CD4-positive, alpha-beta memory T cell (primary cell): ENCODE measurements around the gene TMEM9. TPM values are rescaled to one million over a fixed set of nuclear protein-coding genes. Genes with fewer than 3 reads are reported as not detected.
A peak's percentile ranks its signal among the peaks of the same experiment; 100 is the strongest.

Experiments
- CTCF ChIA-PET: fragments of 350-600 bp; sonication (Branson Sonifier 250); formaldehyde crosslinking; loops from one replicate; lab custom pipeline; 2021; ENCODE audit warnings: inconsistent platforms; ENCODE audit not compliant: partially characterized antibody; lab: Charles Lee
- POLR2A ChIA-PET: fragments of 350-600 bp; sonication (Branson Sonifier 250); formaldehyde crosslinking; loops from one replicate; lab custom pipeline; 2021; ENCODE audit not compliant: partially characterized antibody; lab: Charles Lee
- DNase-seq, 5 donors: peaks; one replicate each; pipeline versions ENCODE4 v3.0.0 to v3.0.0-alpha.2; 2020 to 2022; ENCODE audit warnings: mixed read lengths in 1 of 5
- H3K27ac ChIP-seq: one replicate; pipeline ENCODE4 v1.7.0; 2013; ENCODE audit warnings: low read depth, low read length
- H3K27me3 ChIP-seq: 2 replicates; pipeline ENCODE4 v1.7.0; 2013; ENCODE audit warnings: mild to moderate bottlenecking, low read length, moderate library complexity; ENCODE audit not compliant: insufficient read depth
- H3K36me3 ChIP-seq: 2 replicates; pipeline ENCODE4 v1.7.0; 2013; ENCODE audit warnings: mild to moderate bottlenecking, low read length, moderate library complexity; ENCODE audit not compliant: insufficient read depth
- H3K4me1 ChIP-seq: 2 replicates; pipeline ENCODE4 v1.7.0; 2013; ENCODE audit warnings: mild to moderate bottlenecking, low read length, moderate library complexity; ENCODE audit not compliant: insufficient read depth
- H3K4me3 ChIP-seq, 2 donors: one replicate each; pipeline ENCODE4 v1.7.0; 2013; ENCODE audit warnings: low read length in 2 of 2, mild to moderate bottlenecking in 1 of 2
- H3K9me3 ChIP-seq, 2 donors: one replicate each; pipeline ENCODE4 v1.7.0; 2013; ENCODE audit warnings: low read length in 2 of 2, control low read depth in 1 of 2; ENCODE audit not compliant: control insufficient read depth in 1 of 2
- H3K27ac Mint-ChIP-seq, 7 donors: one replicate each; pipeline ENCODE4 v1.8.0; 2020 to 2021; ENCODE audit warnings: mixed read lengths in 7 of 7, mild to moderate bottlenecking in 6 of 7, inconsistent platforms in 3 of 7, moderate library complexity in 3 of 7
- H3K27me3 Mint-ChIP-seq, 2 donors: one replicate each; pipeline ENCODE4 v1.8.0; 2020 to 2021; ENCODE audit warnings: mixed read lengths in 2 of 2
- H3K36me3 Mint-ChIP-seq, 2 donors: one replicate each; pipeline ENCODE4 v1.8.0; 2020 to 2021; ENCODE audit warnings: mixed read lengths in 2 of 2, inconsistent platforms in 1 of 2, mild to moderate bottlenecking in 1 of 2
- H3K4me1 Mint-ChIP-seq, 4 donors: one replicate each; pipeline ENCODE4 v1.8.0; 2020 to 2021; ENCODE audit warnings: mixed read lengths in 4 of 4, mild to moderate bottlenecking in 1 of 4
- H3K4me3 Mint-ChIP-seq, 8 donors: one replicate each; pipeline ENCODE4 v1.8.0; 2020 to 2021; ENCODE audit warnings: mixed read lengths in 8 of 8, mild to moderate bottlenecking in 7 of 8, moderate library complexity in 6 of 8, inconsistent platforms in 3 of 8
- H3K9me3 Mint-ChIP-seq, 8 donors: one replicate each; pipeline ENCODE4 v1.8.0; 2020 to 2021; ENCODE audit warnings: mixed read lengths in 8 of 8, mild to moderate bottlenecking in 5 of 8, inconsistent platforms in 3 of 8, moderate library complexity in 1 of 8
- intact Hi-C: fragments of 100-400 bp; cut with micrococcal nuclease; formaldehyde crosslinking; loops from one replicate; pipeline ENCODE4 v1.15.1; 2023
- polyA plus RNA-seq, 2 donors: library from polyadenylated mRNA; unstranded; fragments of 300-500 nt; fragmentation: Illumina TruSeq; gene quantifications; one replicate each; pipeline ENCODE4 v1.2.3, GENCODE V29; 2021
- total RNA-seq, 2 experiments: library from RNA; stranded (reverse); gene quantifications; one replicate each; pipeline ENCODE4 v1.2.3, GENCODE V29; 2021

TMEM9 gene
- total and polyA plus RNA-seq, 4 experiments from 2014 or later = 20.6 to 64.3 (median 23.3) TPM

- peaks cover 10% of the 10 kb centered on the region for H3K4me1 ChIP-seq
- H3K4me1 Mint-ChIP-seq = peaks cover 2 to 22% (median 10%) of the 10 kb centered on the region in 4 donors
- H3K27ac Mint-ChIP-seq = peak overlapping the region in 2 of 7 donors; percentile 22 to 79
- H3K36me3 Mint-ChIP-seq = no peaks in the 10 kb centered on the region
- H3K4me3 ChIP-seq = no peak overlapping the region
- no peaks in the 10 kb centered on the region for H3K27me3 Mint-ChIP-seq
- H3K4me3 Mint-ChIP-seq = peak overlapping the region in 7 of 8 donors; percentile 36 to 73 (median 54)
- CTCF ChIA-PET = interaction anchor here (0.7 to 4.0 kb wide), 10 partner anchors 10 to 990 kb away, joined by 3 to 57 read pairs (median 9); partner anchors contain the start of gene TMEM9
- POLR2A ChIA-PET = no interaction called here
- H3K9me3 ChIP-seq = no peaks in the 10 kb centered on the region
- H3K9me3 Mint-ChIP-seq = no peaks in the 10 kb centered on the region
- H3K27ac ChIP-seq = no peak overlapping the region
- intact Hi-C loops = loop anchor here (10.0 kb wide), 2 partner anchors 488 to 558 kb away; partner anchors contain the start of gene KIF14
- DNase-seq = no peak
- no peaks in the 10 kb centered on the region for H3K36me3 ChIP-seq
- no peaks in the 10 kb centered on the region for H3K27me3 ChIP-seq
Measured at GRCh38 chr1:201112926-201113325, 41.3 kb downstream of the TMEM9 start.

GRCh38 chr1:201112173-201112731 lies 42.0 kb downstream of the TMEM9 start, which contains the start of gene CACNA1S:
TSS of gene CACNA1S (minus strand) at chr1:201112426. CDS start at chr1:201112339, 87 bp downstream.
- CTCF ChIA-PET = interaction anchor here (0.6 to 4.0 kb wide), 4 partner anchors 27 to 173 kb away, joined by 3 to 57 read pairs (median 24); no protein-coding TSS in a partner anchor
- Mint-ChIP-seq H3K27me3 (no peaks in the 10 kb centered on the region), H3K4me3 (peak within 1 kb of the TSS in 7 of 8 donors; percentile 36 to 73 (median 54)), H3K36me3 (no peaks in the 10 kb centered on the region), H3K9me3 (no peaks in the 10 kb centered on the region), H3K27ac (peak within 1 kb of the TSS in 3 of 7 donors; percentile 22 to 79 (median 74)), H3K4me1 (peaks cover 2 to 22% (median 10%) of the 10 kb centered on the region in 4 donors)
- peaks cover 10% of the 10 kb centered on the region for H3K4me1 ChIP-seq
- no peak for DNase-seq
- H3K9me3 ChIP-seq = no peaks in the 10 kb centered on the region
- no peak within 1 kb of the TSS for H3K4me3 ChIP-seq
- no peak within 1 kb of the TSS for H3K27ac ChIP-seq
- POLR2A ChIA-PET = no interaction called here
- intact Hi-C loops = loop anchor here (10.0 kb wide), 2 partner anchors 487 to 557 kb away; partner anchors contain the start of gene KIF14
- no peaks in the 10 kb centered on the region for H3K36me3 ChIP-seq
- H3K27me3 ChIP-seq = no peaks in the 10 kb centered on the region

- no peak for DNase-seq
- H3K36me3 Mint-ChIP-seq = no peaks in the 10 kb centered on the region
- no peak overlapping the region for H3K4me3 ChIP-seq
- peaks cover 10% of the 10 kb centered on the region for H3K4me1 ChIP-seq
- no peak overlapping the region for H3K4me3 Mint-ChIP-seq
- no peak overlapping the region for H3K27ac Mint-ChIP-seq
- POLR2A ChIA-PET = no interaction called here
- peaks cover 2 to 20% (median 10%) of the 10 kb centered on the region in 4 donors for H3K4me1 Mint-ChIP-seq
- no peak overlapping the region for H3K27ac ChIP-seq
- no peaks in the 10 kb centered on the region for H3K27me3 Mint-ChIP-seq
- CTCF ChIA-PET = interaction anchor here (0.6 to 4.0 kb wide), 3 partner anchors 27 to 173 kb away, joined by 3 to 57 read pairs (median 3); no protein-coding TSS in a partner anchor
- no peaks in the 10 kb centered on the region for H3K9me3 ChIP-seq
- H3K9me3 Mint-ChIP-seq = no peaks in the 10 kb centered on the region
- intact Hi-C loops = loop anchor here (10.0 kb wide), 2 partner anchors 487 to 557 kb away; partner anchors contain the start of gene KIF14
- no peaks in the 10 kb centered on the region for H3K27me3 ChIP-seq
- H3K36me3 ChIP-seq = no peaks in the 10 kb centered on the region
Measured at GRCh38 chr1:201111672-201112071, 42.6 kb downstream of the TMEM9 start.

GRCh38 chr1:201111156-201111555 lies 43.1 kb downstream of the TMEM9 start:
- intact Hi-C loops = loop anchor here (10.0 kb wide), 2 partner anchors 486 to 556 kb away; partner anchors contain the start of gene KIF14
- POLR2A ChIA-PET = no interaction called here
- H3K27ac ChIP-seq = no peak overlapping the region
- Mint-ChIP-seq H3K27ac (peak overlapping the region in 2 of 7 donors; percentile 6 to 74), H3K27me3 (no peaks in the 10 kb centered on the region), H3K9me3 (no peaks in the 10 kb centered on the region), H3K36me3 (no peaks in the 10 kb centered on the region), H3K4me1 (peaks cover 2 to 15% (median 9%) of the 10 kb centered on the region in 4 donors), H3K4me3 (no peak overlapping the region)
- H3K36me3 ChIP-seq = no peaks in the 10 kb centered on the region
- DNase-seq = no peak
- CTCF ChIA-PET = interaction anchor here (0.7 to 4.0 kb wide), 2 partner anchors 9 to 26 kb away, joined by 3 to 57 read pairs; no protein-coding TSS in a partner anchor
- no peaks in the 10 kb centered on the region for H3K27me3 ChIP-seq
- no peak overlapping the region for H3K4me3 ChIP-seq
- peaks cover 10% of the 10 kb centered on the region for H3K4me1 ChIP-seq
- no peaks in the 10 kb centered on the region for H3K9me3 ChIP-seq

- Histone ChIP-seq H3K4me3 (no peak overlapping the region), H3K27me3 (no peaks in the 10 kb centered on the region), H3K27ac (no peak overlapping the region), H3K9me3 (no peaks in the 10 kb centered on the region), H3K36me3 (no peaks in the 10 kb centered on the region), H3K4me1 (peaks cover 7% of the 10 kb centered on the region)
- POLR2A ChIA-PET = no interaction called here
- no peak for DNase-seq
- no peaks in the 10 kb centered on the region for H3K27me3 Mint-ChIP-seq
- peaks cover 2 to 10% (median 6%) of the 10 kb centered on the region in 4 donors for H3K4me1 Mint-ChIP-seq
- no peaks in the 10 kb centered on the region for H3K9me3 Mint-ChIP-seq
- CTCF ChIA-PET = interaction anchor here (0.7 kb wide), 1 partner anchor 9 kb away, joined by 3 read pairs; no protein-coding TSS in a partner anchor
- H3K27ac Mint-ChIP-seq = no peak overlapping the region
- H3K36me3 Mint-ChIP-seq = no peaks in the 10 kb centered on the region
- no peak overlapping the region for H3K4me3 Mint-ChIP-seq
- intact Hi-C loops = loop anchor here (10.0 kb wide), 2 partner anchors 486 to 556 kb away; partner anchors contain the start of gene KIF14
Measured at GRCh38 chr1:201110616-201111015, 43.7 kb downstream of the TMEM9 start.

GRCh38 chr1:201110138-201110537 lies 44.1 kb downstream of the TMEM9 start:
- no peak for DNase-seq
- POLR2A ChIA-PET = no interaction called here
- CTCF ChIA-PET = interaction anchor here (1.0 kb wide), 1 partner anchor 130 kb away, joined by 3 read pairs; no protein-coding TSS in a partner anchor

GRCh38 chr1:201109651-201110050 lies 44.6 kb downstream of the TMEM9 start:
- no peak overlapping the region for H3K27ac ChIP-seq
- H3K36me3 Mint-ChIP-seq = no peaks in the 10 kb centered on the region
- H3K9me3 ChIP-seq = no peaks in the 10 kb centered on the region
- peaks cover 2 to 9% (median 6%) of the 10 kb centered on the region in 4 donors for H3K4me1 Mint-ChIP-seq
- ChIA-PET CTCF (interaction anchor here (0.8 to 1.0 kb wide), 4 partner anchors 9 to 138 kb away, joined by 3 to 5 read pairs (median 4); partner anchors contain the start of gene TMEM9), POLR2A (no interaction called here)
- no peaks in the 10 kb centered on the region for H3K27me3 Mint-ChIP-seq
- no peak overlapping the region for H3K4me3 Mint-ChIP-seq
- no peaks in the 10 kb centered on the region for H3K4me1 ChIP-seq
- intact Hi-C loops = loop anchor here (10.0 kb wide), 2 partner anchors 485 to 555 kb away; partner anchors contain the start of gene KIF14
- no peak overlapping the region for H3K4me3 ChIP-seq
- H3K27ac Mint-ChIP-seq = no peak overlapping the region
- no peaks in the 10 kb centered on the region for H3K36me3 ChIP-seq
- no peaks in the 10 kb centered on the region for H3K9me3 Mint-ChIP-seq
- no peak for DNase-seq
- no peaks in the 10 kb centered on the region for H3K27me3 ChIP-seq

More at GRCh38 chr1:201110138-201110537, 44.1 kb downstream of the TMEM9 start:
- intact Hi-C loops = loop anchor here (10.0 kb wide), 2 partner anchors 485 to 555 kb away; partner anchors contain the start of gene KIF14
- no peaks in the 10 kb centered on the region for H3K36me3 ChIP-seq
- no peaks in the 10 kb centered on the region for H3K27me3 Mint-ChIP-seq
- H3K36me3 Mint-ChIP-seq = no peaks in the 10 kb centered on the region
- H3K4me3 ChIP-seq = no peak overlapping the region
- no peaks in the 10 kb centered on the region for H3K9me3 Mint-ChIP-seq
- no peak overlapping the region for H3K4me3 Mint-ChIP-seq
- H3K9me3 ChIP-seq = no peaks in the 10 kb centered on the region
- H3K4me1 ChIP-seq = peaks cover 2% of the 10 kb centered on the region
- no peaks in the 10 kb centered on the region for H3K27me3 ChIP-seq
- H3K27ac Mint-ChIP-seq = no peak overlapping the region
- peaks cover 2 to 9% (median 6%) of the 10 kb centered on the region in 4 donors for H3K4me1 Mint-ChIP-seq
- no peak overlapping the region for H3K27ac ChIP-seq
